ENCODE data around the gene MEGF8.

MEGF8 gene

GRCh38 chr19:42362342-42362741, 36.9 kb downstream of the MEGF8 start:
- TF ChIP-seq CTCF (IDR thresholded peaks at IDR 0.05): no peak

GRCh38 chr19:42362891-42363440, 37.5 kb downstream of the MEGF8 start:
- no peak for TF ChIP-seq CTCF (IDR thresholded peaks at IDR 0.05)

DNA sequence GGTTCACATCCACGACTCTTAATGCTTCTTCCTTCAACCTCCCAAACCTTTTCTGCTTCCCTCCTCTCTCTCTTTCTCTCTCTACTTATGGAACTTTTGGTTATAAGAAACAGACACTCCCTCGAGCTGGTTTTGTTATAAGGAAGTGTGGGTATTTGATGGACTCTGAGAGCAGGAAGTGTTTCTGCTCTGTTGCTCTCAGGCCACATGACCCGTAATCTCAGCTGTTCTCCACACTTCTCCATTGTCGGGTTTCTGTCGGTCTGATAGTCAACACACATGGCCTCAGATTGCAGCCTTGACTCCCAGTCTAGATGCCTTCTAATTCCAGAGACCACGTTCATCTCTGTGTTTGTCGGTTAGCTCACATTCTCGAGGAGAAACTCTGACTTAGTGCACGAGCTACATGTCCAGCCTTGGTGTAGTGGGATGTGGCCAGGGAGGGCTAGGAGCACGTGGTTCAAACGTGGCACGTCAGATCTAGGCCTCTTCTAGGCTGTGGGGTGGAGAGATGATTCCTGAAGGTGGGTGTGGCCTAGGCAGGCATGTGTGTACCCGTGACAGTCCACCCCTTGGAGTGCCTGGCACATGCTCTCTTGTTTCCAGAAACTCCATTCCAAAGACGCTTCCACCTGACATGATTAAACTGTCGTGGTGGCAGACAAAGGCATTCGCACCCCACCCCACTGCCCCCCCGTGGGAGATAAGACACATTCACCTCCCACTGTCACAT, 38.3 kb downstream of the MEGF8 start:
- TF ChIP-seq CTCF (IDR thresholded peaks at IDR 0.05): no peak

GRCh38 chr19:42366673-42367072, 41.2 kb downstream of the MEGF8 start:
- no peak for TF ChIP-seq CTCF (IDR thresholded peaks at IDR 0.05)

DNA sequence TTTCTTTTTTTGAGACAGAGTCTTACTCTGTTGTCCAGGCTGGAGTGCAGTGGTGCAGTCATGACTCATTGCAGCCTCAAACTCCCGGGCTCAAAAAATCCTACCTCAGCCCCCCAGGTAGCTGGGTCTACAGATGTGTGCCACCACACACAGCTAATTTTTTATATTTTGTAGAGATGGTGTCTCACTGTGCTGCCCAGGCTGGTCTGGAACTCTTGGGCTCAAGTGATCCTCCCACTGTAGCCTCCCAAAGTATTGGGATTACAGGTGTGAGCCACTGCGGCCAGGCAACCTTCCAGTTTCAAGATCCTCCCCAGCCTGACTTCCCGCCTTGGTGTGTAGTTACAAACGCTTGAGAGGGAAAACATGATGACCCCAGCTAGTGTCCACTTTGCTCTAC, 42.5 kb downstream of the MEGF8 start:
- no peak for TF ChIP-seq CTCF (IDR thresholded peaks at IDR 0.05)

GRCh38 chr19:42368360-42368759, 42.9 kb downstream of the MEGF8 start:
- no peak for TF ChIP-seq CTCF (IDR thresholded peaks at IDR 0.05)

DNA sequence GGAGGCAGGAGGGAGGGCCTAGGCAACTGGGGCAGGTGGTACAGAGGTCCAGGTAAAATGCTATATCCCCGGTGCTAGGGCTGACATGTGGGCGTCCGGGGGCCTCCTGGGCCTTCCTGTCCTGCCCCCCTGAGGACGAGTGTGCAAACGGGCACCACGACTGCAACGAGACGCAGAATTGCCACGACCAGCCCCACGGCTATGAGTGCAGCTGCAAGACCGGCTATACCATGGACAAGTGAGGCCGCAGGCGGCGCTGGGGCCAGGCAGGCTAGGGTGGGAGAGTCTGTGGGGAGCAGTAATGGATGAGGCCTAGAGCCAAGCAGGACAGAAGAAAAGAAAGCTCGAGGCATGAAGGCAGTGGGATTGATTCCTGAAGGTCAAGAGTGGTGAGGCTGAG, 43.3 kb downstream of the MEGF8 start:
- TF ChIP-seq CTCF (IDR thresholded peaks at IDR 0.05): no peak

All from LNCAP (cell line).